Astrocyte of the hippocampus (primary cell): ENCODE results near the gene KMT2E.

Experiments used
- DNase-seq: peaks from one replicate; pipeline ENCODE4 v3.0.0; 2011; ENCODE audit warnings: low read depth, low spot score

Gene KMT2E

GRCh38 chr7:105130580-105130979 is 116.6 kb downstream of the KMT2E start:
- no peak for DNase-seq

- DNase-seq, result no peak
Observed at GRCh38 chr7:105131033-105131656, 117.1 kb downstream of the KMT2E start.

- no peak for DNase-seq
Observed at GRCh38 chr7:105131890-105132289, 117.9 kb downstream of the KMT2E start.

- no peak for DNase-seq
Observed at GRCh38 chr7:105132335-105132734, 118.3 kb downstream of the KMT2E start.

GRCh38 chr7:105132835-105133234 is 118.8 kb downstream of the KMT2E start:
- no peak for DNase-seq

- no peak for DNase-seq
Observed at GRCh38 chr7:105133358-105133757, 119.4 kb downstream of the KMT2E start.

GRCh38 chr7:105133986-105134655 is 120.1 kb downstream of the KMT2E start:
- DNase-seq, result no peak

GRCh38 chr7:105136221-105136620 is 122.2 kb downstream of the KMT2E start:
- DNase-seq, result peak; percentile 11

- DNase-seq, result no peak
Observed at GRCh38 chr7:105137898-105138297, 123.9 kb downstream of the KMT2E start.

GRCh38 chr7:105139381-105139780 is 125.4 kb downstream of the KMT2E start:
- no peak for DNase-seq

- peak; percentile 52 for DNase-seq
Observed at GRCh38 chr7:105141068-105141467, 127.1 kb downstream of the KMT2E start.

- no peak for DNase-seq
Observed at GRCh38 chr7:105149827-105150226, 135.8 kb downstream of the KMT2E start.

GRCh38 chr7:105151152-105151551 is 137.1 kb downstream of the KMT2E start:
- no peak for DNase-seq

GRCh38 chr7:105153531-105153930 is 139.5 kb downstream of the KMT2E start:
- DNase-seq, result no peak

- DNase-seq, result no peak
Observed at GRCh38 chr7:105154084-105154483, 140.1 kb downstream of the KMT2E start.

GRCh38 chr7:105156731-105157130 is 142.7 kb downstream of the KMT2E start:
- no peak for DNase-seq

- DNase-seq, result no peak
Observed at GRCh38 chr7:105157278-105157677, 143.3 kb downstream of the KMT2E start.

- DNase-seq, result no peak
Observed at GRCh38 chr7:105161366-105161765, 147.4 kb downstream of the KMT2E start.
